ENCODE data around the gene RNASE7.
"Not testable (repeated sequence)": the region's sequence is repeated elsewhere in the genome, so short reads cannot be mapped to it uniquely, and the experiment has no call there.

RNASE7 gene, protein sequence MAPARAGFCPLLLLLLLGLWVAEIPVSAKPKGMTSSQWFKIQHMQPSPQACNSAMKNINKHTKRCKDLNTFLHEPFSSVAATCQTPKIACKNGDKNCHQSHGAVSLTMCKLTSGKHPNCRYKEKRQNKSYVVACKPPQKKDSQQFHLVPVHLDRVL

GRCh38 chr14:21041676-21042433 is at the start of gene RNASE7:
RNASE7 (plus strand) TSS chr14:21042362; CDS start chr14:21042993, 631 bp downstream.
- DNase-seq, result no peak

DNA sequence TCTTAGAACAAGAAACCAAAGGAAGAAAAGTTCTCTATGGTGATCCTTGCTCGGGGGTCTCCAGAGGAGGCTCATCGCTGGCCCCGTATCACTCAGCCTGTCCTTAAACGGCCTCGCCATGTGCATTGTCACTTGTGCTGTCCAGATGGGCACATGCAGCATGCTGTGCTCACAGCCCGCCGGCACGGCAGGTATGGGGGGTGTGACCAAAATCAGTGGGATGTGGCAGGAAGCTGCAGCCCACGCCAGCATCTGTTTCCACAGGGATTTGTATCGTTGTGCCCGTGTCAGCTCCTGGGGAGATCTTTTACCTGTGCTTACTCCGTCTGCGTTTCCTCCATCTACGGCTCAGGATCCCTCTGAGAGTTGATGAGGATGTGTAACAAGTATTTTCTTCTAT is 45.6 kb upstream of the RNASE7 start:
- DNase-seq, result no peak

DNA sequence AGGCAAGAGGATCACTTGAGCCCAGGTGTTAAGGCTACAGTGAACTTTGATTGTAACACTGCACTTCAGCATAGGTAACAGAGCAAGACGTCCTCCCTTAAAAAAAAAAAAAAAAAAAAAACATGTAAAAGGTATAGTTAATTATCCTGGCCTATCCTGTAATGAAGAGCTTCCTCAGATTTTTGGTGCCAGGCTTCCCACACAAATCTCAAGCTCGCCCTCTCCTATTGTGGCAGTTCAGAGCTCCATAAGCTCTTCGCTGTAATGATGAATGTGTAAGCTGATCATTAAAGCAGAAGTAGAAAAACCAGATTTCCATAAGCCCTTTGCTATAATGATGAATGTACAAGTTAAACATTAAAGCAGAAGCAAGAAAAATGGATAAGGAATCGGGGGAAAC is 45.0 kb upstream of the RNASE7 start:
- no peak for DNase-seq

DNA sequence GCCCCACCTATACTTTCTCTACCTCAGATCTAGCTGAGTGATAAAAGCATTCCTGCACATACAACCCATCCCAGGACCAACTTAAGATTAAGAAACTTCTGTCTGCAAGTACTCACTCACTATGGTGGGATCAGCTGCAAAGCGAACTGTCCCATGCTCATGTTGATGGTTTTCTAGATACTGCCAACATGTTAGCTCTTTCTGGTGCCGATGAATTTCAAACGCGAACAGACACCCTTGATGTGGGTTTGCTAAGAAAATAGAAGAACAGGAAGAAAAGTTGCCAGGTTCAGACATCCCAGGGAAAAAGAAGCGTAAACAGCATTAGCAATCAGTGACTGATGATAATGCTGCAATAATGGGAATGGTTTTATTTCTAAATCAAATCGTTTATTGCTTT is 44.6 kb upstream of the RNASE7 start:
- no peak for DNase-seq

DNA sequence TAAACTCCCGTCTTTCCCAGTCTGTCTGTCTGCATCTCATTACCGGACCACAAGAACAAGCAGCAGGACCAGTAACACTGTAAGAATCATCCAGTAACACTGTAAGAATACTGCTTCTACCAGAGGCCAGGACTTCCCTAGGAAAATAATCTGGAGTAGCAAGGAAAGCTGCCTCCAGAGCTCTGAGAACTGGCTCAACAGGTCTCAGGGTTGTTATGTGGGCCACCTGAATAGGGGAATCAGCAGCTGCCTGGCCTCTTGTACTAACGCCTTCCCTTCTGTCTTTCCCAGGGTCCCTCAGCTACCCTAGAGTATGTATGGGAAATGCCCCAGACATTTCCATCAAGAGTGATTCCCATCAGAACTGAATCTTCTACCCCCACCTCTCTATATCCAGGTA is 44.0 kb upstream of the RNASE7 start:
- DNase-seq, result no peak

GRCh38 chr14:20998674-20999366 is 43.3 kb upstream of the RNASE7 start, which contains the start of gene SLC39A2:
SLC39A2 (plus strand) TSS chr14:20999293; CDS start chr14:20999447, 154 bp downstream.
- no peak for DNase-seq

GRCh38 chr14:20999591-20999990 is 42.6 kb upstream of the RNASE7 start:
- DNase-seq, result no peak

DNA sequence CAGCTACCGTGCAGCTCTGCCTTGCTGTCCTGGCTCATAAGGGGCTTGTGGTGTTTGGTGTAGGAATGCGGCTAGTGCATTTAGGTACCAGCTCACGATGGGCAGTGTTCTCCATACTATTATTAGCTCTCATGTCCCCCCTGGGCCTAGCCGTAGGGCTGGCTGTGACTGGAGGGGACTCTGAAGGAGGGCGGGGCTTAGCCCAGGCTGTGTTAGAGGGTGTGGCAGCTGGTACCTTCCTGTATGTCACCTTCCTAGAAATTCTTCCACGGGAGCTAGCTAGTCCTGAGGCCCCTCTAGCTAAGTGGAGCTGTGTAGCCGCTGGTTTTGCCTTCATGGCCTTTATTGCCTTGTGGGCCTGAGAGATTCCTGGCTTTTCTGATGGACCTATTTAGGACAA is 40.9 kb upstream of the RNASE7 start:
- no peak for DNase-seq

GRCh38 chr14:21003788-21004346 is 38.3 kb upstream of the RNASE7 start:
- DNase-seq, result no peak

DNA sequence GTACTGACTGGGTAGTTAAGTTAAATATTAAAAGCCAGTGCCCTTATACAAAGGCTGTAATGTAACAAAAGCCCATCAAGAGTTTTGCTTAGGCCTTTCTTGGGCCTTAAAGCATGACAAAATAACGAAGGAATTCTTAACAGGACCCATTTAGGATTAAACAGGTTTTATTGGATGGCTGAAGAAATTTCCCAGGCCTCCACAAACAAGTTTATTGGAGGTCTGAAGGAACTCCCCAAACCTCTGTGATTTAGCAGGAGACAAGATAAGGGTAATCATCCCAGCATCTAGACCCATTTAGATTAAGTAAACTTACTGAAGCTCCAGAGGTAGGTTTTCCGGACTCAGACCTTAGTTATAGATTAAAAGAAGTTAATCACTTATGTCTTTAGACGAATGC is 32.4 kb upstream of the RNASE7 start:
- not testable (repeated sequence) for DNase-seq

- no peak for DNase-seq
Measured at GRCh38 chr14:21011136-21011535, 31.0 kb upstream of the RNASE7 start.

- peak; percentile 79 to 80 for DNase-seq
Measured at GRCh38 chr14:21014761-21015190, 27.4 kb upstream of the RNASE7 start.

GRCh38 chr14:21015312-21015711 is 26.9 kb upstream of the RNASE7 start:
- DNase-seq, result no peak

GRCh38 chr14:21016413-21017190 is 25.6 kb upstream of the RNASE7 start:
- DNase-seq, result no peak

DNA sequence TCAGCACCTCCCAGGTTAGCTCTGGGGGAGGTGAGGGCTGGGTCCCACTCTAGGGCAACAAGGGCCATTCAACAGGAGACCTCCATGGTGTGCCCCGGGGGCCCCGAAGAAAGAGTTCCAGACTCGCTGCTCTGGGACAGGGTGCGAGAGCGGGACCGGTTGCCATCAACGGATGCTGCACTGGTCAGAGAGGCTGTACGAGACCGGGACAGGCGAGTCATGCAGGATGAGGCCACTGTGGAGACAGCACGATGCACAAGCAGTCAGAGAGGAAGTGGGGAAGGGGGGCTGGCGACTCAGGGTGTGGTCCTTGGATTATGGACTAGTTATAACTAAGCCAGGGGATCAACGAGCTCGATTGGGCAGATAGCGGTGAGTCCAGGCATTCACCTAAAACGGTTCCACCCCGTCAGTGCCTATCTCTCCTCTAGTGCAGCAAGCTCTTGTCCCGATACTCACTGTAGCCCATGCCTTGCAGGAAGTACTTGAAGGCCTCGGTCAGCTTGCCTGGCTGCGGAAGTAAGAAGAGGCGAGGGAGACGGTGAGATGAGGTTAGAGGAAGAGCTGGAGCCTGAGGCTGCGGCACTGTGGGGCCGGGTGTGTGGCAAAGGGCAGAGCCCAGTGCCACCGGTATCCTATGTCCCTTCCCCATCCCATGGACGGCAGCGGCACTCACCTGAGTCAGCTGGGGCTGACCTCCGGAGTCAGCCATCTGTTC is 24.5 kb upstream of the RNASE7 start:
- no peak for DNase-seq

GRCh38 chr14:21018286-21018685 is 23.9 kb upstream of the RNASE7 start:
- no peak for DNase-seq

DNA sequence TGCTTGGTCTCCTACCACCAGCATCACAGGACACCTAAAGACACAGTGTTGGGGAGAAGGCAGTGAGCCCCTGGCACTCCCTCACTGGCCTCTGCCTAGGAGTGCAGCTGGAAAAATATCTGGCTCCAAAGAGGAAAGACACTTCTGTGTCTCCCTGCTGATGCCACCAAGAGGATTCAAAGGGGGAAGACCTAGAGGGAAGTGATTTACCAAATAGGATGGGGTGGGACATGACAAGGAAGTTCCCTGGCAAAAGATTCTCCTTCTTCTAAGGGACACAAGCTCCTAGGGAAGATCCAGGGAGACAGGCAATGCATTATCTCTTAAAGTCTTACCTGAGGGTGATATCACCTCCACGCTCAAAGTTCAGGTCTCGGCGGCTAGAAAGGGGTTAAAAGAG is 23.4 kb upstream of the RNASE7 start:
- no peak for DNase-seq

DNA sequence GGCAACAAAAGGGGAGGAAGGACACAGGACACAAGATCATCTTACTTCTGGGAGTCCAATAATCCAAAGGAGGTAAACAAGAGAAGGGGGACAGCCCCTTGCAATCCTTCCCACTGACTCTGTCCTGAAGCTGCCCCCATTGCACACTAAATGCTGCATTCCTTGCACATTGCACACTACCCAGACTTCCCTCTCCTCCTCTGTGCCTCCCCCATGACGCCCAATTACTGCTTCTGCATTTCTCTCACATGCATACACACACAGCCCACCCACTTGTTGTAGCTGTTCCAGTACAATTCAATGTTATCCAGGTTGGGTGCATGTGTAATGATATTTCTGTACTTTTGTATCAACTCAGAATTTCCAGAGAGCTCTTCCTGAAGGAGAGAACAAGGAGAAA is 22.8 kb upstream of the RNASE7 start:
- DNase-seq, result no peak

- no peak for DNase-seq
Measured at GRCh38 chr14:21020977-21021545, 21.1 kb upstream of the RNASE7 start.

DNA sequence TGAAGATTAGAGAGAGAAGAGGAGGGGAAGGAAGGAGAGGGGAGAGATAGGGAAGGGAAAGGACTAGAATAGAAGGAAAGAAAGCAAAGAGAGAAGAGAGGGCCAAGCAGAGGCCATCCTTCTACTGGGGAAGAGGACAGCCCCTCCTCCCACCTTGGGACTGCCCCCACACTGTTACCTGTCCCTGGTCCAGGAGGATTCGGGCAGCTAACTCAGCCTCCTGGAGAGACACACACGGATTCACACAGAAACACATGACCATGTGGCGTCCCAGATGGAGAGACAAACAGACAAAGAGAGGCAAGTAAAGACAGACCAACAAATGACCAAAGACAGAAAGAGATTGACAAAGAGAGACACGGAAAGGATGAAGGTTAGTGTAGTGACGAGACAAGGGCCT is 19.5 kb upstream of the RNASE7 start:
- no peak for DNase-seq

DNA sequence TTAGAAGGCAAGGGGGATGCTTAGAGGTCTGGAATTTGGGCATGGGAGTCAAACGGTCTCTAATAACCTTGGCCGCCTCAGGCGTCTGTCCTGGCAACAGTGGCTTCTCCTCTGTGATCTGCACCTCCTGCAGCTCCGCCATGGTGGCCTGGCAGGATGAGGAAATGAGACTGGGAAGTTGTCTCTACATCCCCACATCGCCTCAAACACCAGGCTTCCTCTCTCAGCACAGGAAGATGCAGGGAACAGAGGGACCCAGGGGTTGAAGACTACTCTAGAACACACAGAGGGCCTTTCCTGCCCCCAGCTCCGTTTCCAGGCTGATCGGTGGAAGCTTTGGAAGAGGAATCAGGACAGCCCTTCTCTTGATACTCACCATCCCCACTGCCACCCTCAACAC is 19.0 kb upstream of the RNASE7 start:
- no peak for DNase-seq
